Adrenal gland (tissue), 12 donors: ENCODE results near the gene CCDC187. TPM values are rescaled to one million over a fixed set of nuclear protein-coding genes. Genes with fewer than 3 reads are reported as not detected.

Experiments
- DNase-seq, 7 donors: peaks; one replicate each; pipeline ENCODE4 v3.0.0-alpha.2; 2019 to 2020
- H3K27ac ChIP-seq, 5 donors: fragments of 200-600 bp; sonication (generic) in 4 of 5; 1 replicate in 3 of 5; 2 replicates in 2 of 5; pipeline versions ENCODE4 v1.5.1 to v1.8.0; 2016 to 2020; ENCODE audit warnings: mild to moderate bottlenecking in 1 of 5
- H3K27me3 ChIP-seq: fragments of 200-600 bp; 2 replicates; pipeline ENCODE4 v1.8.0; 2021
- H3K36me3 ChIP-seq, 2 donors: fragments of 200-600 bp; replicated peaks in 1 of 2; 1 replicate in 1 of 2; 2 replicates in 1 of 2; pipeline versions ENCODE4 v1.5.1 to v1.8.0; 2018 to 2022
- H3K4me1 ChIP-seq, 2 donors: fragments of 200-600 bp; replicated peaks in 1 of 2; 1 replicate in 1 of 2; 2 replicates in 1 of 2; pipeline versions ENCODE4 v1.5.1 to v1.8.0; 2018 to 2021
- H3K4me3 ChIP-seq, 4 donors: fragments of 200-600 bp; sonication (generic) in 3 of 4; one replicate each; pipeline ENCODE4 v1.5.1; 2016 to 2018
- H3K9me3 ChIP-seq, 3 donors: fragments of 200-600 bp; sonication (generic) in 1 of 3; replicated peaks in 1 of 3; 1 replicate in 2 of 3; 2 replicates in 1 of 3; pipeline versions ENCODE4 v1.5.1 to v1.8.0; 2016 to 2021
- POLR2A ChIP-seq, 2 donors: fragments of 450-650 bp; IDR thresholded peaks; one replicate each; pipeline ENCODE4 v1.6.1; 2017; ENCODE audit warnings: antibody characterized with exemption in 2 of 2, mild to moderate bottlenecking in 2 of 2, moderate library complexity in 1 of 2
- WGBS, 4 donors: extraction: QIAGEN DNeasy Blood & Tissue Kit in 2 of 4; methylation state at CpG; one replicate each; pipeline versions ENCODE4 v1.1.5 to v1.1.7; 2013 to 2017; 5-methylcytosine and 5-hydroxymethylcytosine counted together
- intact Hi-C, 2 donors: fragments of 100-400 bp; cut with DNase I; formaldehyde crosslinking; loops; one replicate each; pipeline versions ENCODE4 v1.14.1 to v1.15.0; 2022 to 2023
- polyA plus RNA-seq, 3 donors: library from polyadenylated mRNA; stranded (reverse); fragments of 200-250 nt in 2 of 3; fragments of 350-450 nt in 1 of 3; fragmentation: Illumina TruSeq in 1 of 3; extraction: RNeasy Lipid Tissue Mini Kit (QIAGEN cat#74804) in 1 of 3; gene quantifications; one replicate each; pipeline ENCODE4 v1.2.3, GENCODE V29; 2013 to 2014
- total RNA-seq, 9 donors: library from RNA; depleted of rRNA in 4 of 9; stranded (reverse); fragments of >200 nt in 4 of 9; fragments of 120-200 nt in 1 of 9; fragmentation: NEBNext Ultra II Directional in 1 of 9; extraction: Animal tissue kit (Norgen Biotek cat#: 25700) in 1 of 9; gene quantifications; one replicate each; pipeline versions ENCODE4 v1.1.0 to v1.2.4, GENCODE V29; 2013 to 2023
- TF ChIP-seq, protein P1 (sequence below), 6 experiments: fragments of 450-650 bp in 4 of 6; fragments of 200-600 bp in 2 of 6; sonication (generic) in 1 of 6; IDR thresholded peaks; 1 replicate in 5 of 6; 2 replicates in 1 of 6; pipeline versions ENCODE4 v1.5.1 to v1.8.0; 2016 to 2021; ENCODE audit warnings: antibody characterized with exemption in 6 of 6, mild to moderate bottlenecking in 2 of 6, moderate library complexity in 1 of 6
- donor health status: healthy with polysubstance abuse.
- donor health status: Bipolar disorder and iron deficiency.
- donor health status: DM: yes; HTN: yes; CAD: no.
- donor health status: DM: no; HTN: no; CAD: no.
- donor health status: DM: no; HTN: no; CAD: no.
- donor health status: DM: yes; HTN: yes; CAD: no.

Gene CCDC187
- total and polyA plus RNA-seq, 12 donors: under 0.01 to 0.44 (median 0.08) TPM; not detected in 1

DNA sequence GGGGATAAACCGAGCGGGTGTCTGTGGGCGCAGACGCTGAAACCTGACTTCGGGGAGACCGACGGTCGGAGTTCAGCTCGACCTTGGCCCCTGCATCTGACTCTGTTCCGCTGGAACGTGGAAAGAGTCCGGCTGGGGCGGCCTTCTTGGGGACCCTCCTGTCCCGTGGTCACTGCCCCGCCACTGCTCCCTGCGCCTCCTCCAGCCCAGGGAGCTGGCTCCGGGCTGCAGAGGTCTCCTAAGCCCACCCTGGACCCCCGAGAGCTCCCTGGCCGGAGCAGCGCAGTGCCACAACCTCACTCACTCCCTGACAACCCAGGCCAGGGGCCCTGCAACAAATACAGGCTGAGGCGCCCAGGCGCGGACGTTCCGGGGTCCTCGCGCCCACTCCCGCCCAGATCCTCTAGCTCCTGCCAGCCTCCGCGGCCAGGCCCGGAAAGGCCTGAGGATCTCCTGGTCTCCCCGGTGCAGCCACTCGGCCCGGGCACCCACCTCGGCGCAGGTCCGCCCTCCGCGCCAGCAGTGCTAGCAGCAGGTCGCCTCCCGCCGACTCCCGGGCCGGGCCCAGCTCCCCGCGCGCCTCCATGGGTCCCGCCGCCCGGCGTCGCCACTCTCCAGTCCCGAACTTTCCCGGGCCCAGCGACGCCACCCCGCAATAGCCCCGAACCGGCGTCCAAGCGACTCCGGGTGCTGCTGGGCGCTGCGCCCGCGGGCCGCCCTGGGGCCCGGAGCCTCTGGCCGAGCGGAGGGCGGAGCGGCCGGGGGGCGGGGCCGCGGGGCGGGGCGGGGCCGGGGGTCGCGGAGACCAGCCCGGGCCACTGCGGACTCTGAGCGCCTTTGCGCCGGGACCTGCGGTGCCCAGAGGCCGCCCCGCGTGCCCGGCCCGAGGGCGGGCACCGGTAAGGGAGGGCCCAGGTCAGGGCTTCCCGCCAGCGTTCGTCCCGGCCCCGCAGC, 101.2 kb downstream of the CCDC187 start:
- Histone ChIP-seq H3K9me3 (no peaks in the 10 kb centered on the region), H3K36me3 (no peaks in the 10 kb centered on the region), H3K27ac (no peak overlapping the region), H3K27me3 (peaks cover 75% of the 10 kb centered on the region), H3K4me1 (peaks cover 0 to 5% of the 10 kb centered on the region in 2 donors), H3K4me3 (no peak overlapping the region)
- TF ChIP-seq, protein P1, sequence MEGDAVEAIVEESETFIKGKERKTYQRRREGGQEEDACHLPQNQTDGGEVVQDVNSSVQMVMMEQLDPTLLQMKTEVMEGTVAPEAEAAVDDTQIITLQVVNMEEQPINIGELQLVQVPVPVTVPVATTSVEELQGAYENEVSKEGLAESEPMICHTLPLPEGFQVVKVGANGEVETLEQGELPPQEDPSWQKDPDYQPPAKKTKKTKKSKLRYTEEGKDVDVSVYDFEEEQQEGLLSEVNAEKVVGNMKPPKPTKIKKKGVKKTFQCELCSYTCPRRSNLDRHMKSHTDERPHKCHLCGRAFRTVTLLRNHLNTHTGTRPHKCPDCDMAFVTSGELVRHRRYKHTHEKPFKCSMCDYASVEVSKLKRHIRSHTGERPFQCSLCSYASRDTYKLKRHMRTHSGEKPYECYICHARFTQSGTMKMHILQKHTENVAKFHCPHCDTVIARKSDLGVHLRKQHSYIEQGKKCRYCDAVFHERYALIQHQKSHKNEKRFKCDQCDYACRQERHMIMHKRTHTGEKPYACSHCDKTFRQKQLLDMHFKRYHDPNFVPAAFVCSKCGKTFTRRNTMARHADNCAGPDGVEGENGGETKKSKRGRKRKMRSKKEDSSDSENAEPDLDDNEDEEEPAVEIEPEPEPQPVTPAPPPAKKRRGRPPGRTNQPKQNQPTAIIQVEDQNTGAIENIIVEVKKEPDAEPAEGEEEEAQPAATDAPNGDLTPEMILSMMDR (IDR thresholded peaks at IDR 0.05): no peak
- no peak for TF ChIP-seq POLR2A (IDR thresholded peaks at IDR 0.05)
- intact Hi-C loops: no loop called here
- 9 to 25% (median 17%) methylated on average over 11 to 99 of the region's 99 CpGs for WGBS, 4 donors
- no peak for DNase-seq

DNA sequence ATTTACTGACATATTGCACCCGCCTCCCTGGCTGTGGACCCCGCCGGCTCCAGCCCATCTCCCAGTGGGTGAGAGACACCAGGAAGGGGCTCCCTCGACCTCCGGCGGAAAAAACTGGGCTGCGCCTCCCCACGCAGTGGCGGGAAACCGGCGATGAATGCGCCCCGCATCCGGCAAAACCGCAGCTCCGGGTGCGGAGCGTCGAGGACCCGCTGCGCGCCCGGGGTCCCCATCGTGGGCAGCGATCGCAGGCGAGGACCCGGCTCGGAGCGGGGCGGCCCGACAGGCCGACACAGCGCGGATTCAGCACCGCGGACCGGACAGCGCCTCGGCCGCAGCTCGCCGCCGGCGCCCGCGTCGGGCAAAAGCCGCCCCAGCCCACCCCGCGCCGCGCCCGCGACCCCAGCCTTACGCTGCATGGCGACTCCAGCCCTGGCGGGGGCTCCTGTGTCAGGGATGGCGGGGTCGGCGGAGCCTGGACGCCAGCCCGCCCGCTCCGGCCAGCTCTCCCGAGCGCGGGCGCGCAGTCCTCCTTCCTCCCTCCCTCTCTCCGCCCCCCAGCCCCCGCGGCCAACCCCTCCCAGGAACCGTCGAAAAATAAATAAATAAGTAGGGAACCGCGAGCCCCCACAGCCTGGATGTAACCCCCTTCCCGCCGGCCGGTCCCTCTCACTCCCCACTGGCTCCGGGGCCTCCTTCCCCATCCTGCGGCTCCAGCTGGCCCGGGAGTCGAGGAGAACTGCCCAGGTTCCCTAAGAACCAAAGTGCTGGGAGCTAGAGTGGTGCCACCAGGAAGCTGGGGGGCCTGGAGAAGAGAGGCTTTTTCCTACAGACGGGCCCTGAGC, 102.1 kb downstream of the CCDC187 start:
- Histone ChIP-seq H3K4me1 (peaks cover 0 to 5% of the 10 kb centered on the region in 2 donors), H3K27me3 (peaks cover 84% of the 10 kb centered on the region), H3K4me3 (no peak overlapping the region), H3K9me3 (no peaks in the 10 kb centered on the region), H3K27ac (no peak overlapping the region), H3K36me3 (no peaks in the 10 kb centered on the region)
- intact Hi-C loops: no loop called here
- DNase-seq: peak in 2 of 7 donors; percentile 22 to 27
- WGBS, 4 donors: 5 to 18% (median 6%) methylated on average over 12 to 85 of the region's 85 CpGs
- TF ChIP-seq POLR2A (IDR thresholded peaks at IDR 0.05): no peak
- TF ChIP-seq, protein P1 (IDR thresholded peaks at IDR 0.05): no peak

DNA sequence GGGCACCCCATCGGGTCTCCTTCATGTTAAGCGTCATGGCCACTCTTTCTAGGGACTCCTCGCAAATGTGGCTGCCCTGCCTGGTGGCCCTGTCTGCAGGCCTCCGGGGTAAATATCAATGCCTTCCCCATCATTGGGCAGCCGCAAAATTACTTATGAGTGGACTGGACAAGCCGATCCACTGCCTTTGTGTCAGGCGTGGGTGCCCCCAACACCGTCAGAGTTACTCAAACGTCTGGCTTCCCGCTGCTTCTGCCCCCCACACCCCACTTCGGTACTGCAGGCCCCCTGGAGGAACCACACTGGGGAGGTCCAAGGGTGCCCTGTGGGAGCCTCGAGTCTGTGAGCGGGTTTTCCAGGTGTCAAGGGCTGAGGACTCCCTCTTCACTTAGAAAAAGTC, 102.7 kb downstream of the CCDC187 start:
- TF ChIP-seq, protein P1 (IDR thresholded peaks at IDR 0.05): no peak
- no peak for TF ChIP-seq POLR2A (IDR thresholded peaks at IDR 0.05)
- peaks cover 91% of the 10 kb centered on the region for H3K27me3 ChIP-seq

DNA sequence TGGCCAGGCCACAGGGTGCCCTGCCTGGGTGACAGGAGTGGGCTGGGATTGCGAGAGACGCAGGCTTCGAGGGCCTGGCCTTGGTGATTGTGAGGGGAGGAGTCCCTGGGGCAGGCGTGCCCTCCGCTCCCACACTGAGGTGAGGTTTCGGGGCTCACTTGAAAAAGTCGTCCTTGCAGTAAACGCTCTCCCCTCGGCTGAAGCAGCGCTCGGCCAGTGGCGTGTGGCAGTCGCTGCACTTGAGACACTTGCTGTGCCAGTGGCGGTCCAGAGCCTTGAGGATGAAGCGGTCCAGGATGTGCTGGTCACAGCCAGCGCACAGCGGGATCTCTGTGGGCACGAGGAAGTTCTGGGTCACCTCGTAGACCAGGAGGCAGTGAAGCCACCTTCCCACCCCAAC, 103.5 kb downstream of the CCDC187 start:
- Histone ChIP-seq H3K27ac (no peak overlapping the region), H3K4me3 (no peak overlapping the region)

More for the DNA sequence above, 102.7 kb downstream of the CCDC187 start:
- no peaks in the 10 kb centered on the region for H3K36me3 ChIP-seq
- WGBS, 4 donors: 45 to 58% (median 52%) methylated on average over 5 to 13 of the region's 13 CpGs
- H3K9me3 ChIP-seq: no peaks in the 10 kb centered on the region
- no peak overlapping the region for H3K27ac ChIP-seq
- intact Hi-C loops: no loop called here
- DNase-seq: no peak
- H3K4me1 ChIP-seq: peaks cover 0 to 5% of the 10 kb centered on the region in 2 donors
- no peak overlapping the region for H3K4me3 ChIP-seq

More for the DNA sequence above, 103.5 kb downstream of the CCDC187 start:
- DNase-seq: no peak
- Histone ChIP-seq H3K36me3 (no peaks in the 10 kb centered on the region), H3K4me1 (peaks cover 0 to 5% of the 10 kb centered on the region in 2 donors), H3K27me3 (peaks cover 98% of the 10 kb centered on the region), H3K9me3 (no peaks in the 10 kb centered on the region)
- intact Hi-C loops: no loop called here
- 33 to 48% (median 43%) methylated on average over 8 to 19 of the region's 19 CpGs for WGBS, 4 donors
- no peak for TF ChIP-seq POLR2A (IDR thresholded peaks at IDR 0.05)
- TF ChIP-seq, protein P1 (IDR thresholded peaks at IDR 0.05): no peak
